HUES48 (cell line): ENCODE measurements around the gene GSTM5.
"Not testable (repeated sequence)": the region's sequence is repeated elsewhere in the genome, so short reads cannot be mapped to it uniquely, and the experiment has no call there.

Source experiments
- H3K27ac ChIP-seq: one replicate; pipeline ENCODE4 v1.7.0; 2013; ENCODE audit warnings: low read depth, low read length, inconsistent platforms
- H3K27me3 ChIP-seq: 2 replicates; pipeline ENCODE4 v1.6.1; 2013; ENCODE audit warnings: mild to moderate bottlenecking, low read length; ENCODE audit not compliant: control insufficient read depth, insufficient read depth
- H3K36me3 ChIP-seq: 2 replicates; pipeline ENCODE4 v1.6.1; 2013; ENCODE audit warnings: low read length; ENCODE audit not compliant: control insufficient read depth, insufficient read depth
- H3K4me1 ChIP-seq: 2 replicates; pipeline ENCODE4 v1.6.1; 2013; ENCODE audit warnings: mild to moderate bottlenecking, low read length; ENCODE audit not compliant: control insufficient read depth, insufficient read depth
- H3K4me3 ChIP-seq: 2 replicates; pipeline ENCODE4 v1.5.1; 2013; ENCODE audit warnings: mild to moderate bottlenecking, low read depth, low read length
- H3K9ac ChIP-seq: 2 replicates; pipeline ENCODE4 v1.6.1; 2013; ENCODE audit warnings: mild to moderate bottlenecking, low read depth, low read length, moderate library complexity
- H3K9me3 ChIP-seq: 2 replicates; pipeline ENCODE4 v1.6.1; 2013; ENCODE audit warnings: low read length; ENCODE audit not compliant: control insufficient read depth, insufficient read depth

The GSTM5 gene

GRCh38 chr1:109678637-109679036, 33.4 kb upstream of the GSTM5 start:
- not testable (repeated sequence) for H3K4me3 ChIP-seq, H3K36me3 ChIP-seq, H3K27me3 ChIP-seq, H3K9ac ChIP-seq, H3K4me1 ChIP-seq, H3K27ac ChIP-seq, H3K9me3 ChIP-seq

GRCh38 chr1:109684777-109685176, 27.3 kb upstream of the GSTM5 start:
- H3K9ac ChIP-seq, H3K9me3 ChIP-seq, H3K36me3 ChIP-seq, H3K27me3 ChIP-seq, H3K4me3 ChIP-seq, H3K4me1 ChIP-seq, H3K27ac ChIP-seq: not testable (repeated sequence)

- H3K4me1 ChIP-seq, H3K9me3 ChIP-seq, H3K27ac ChIP-seq, H3K27me3 ChIP-seq, H3K4me3 ChIP-seq, H3K36me3 ChIP-seq, H3K9ac ChIP-seq: not testable (repeated sequence)
Measured at GRCh38 chr1:109685399-109685798, 26.7 kb upstream of the GSTM5 start.

- not testable (repeated sequence) for H3K4me1 ChIP-seq, H3K36me3 ChIP-seq, H3K27ac ChIP-seq, H3K4me3 ChIP-seq, H3K27me3 ChIP-seq, H3K9me3 ChIP-seq, H3K9ac ChIP-seq
Measured at GRCh38 chr1:109685890-109686289, 26.2 kb upstream of the GSTM5 start.

GRCh38 chr1:109687109-109687508, 24.9 kb upstream of the GSTM5 start:
- H3K36me3 ChIP-seq = not testable (repeated sequence)

GRCh38 chr1:109687641-109688499, 24.2 kb upstream of the GSTM5 start, which contains the start of gene GSTM1:
Gene GSTM1, plus strand, starts transcription at chr1:109687817. Its CDS starts 57 bp downstream, at chr1:109687874.
- H3K27ac ChIP-seq = no peak within 1 kb of the TSS
- peak within 1 kb of the TSS; percentile 44; the same call in 1 of the 2 replicates for H3K9ac ChIP-seq
- no peaks in the 10 kb centered on the region for H3K9me3 ChIP-seq
- no peaks in the 10 kb centered on the region for H3K27me3 ChIP-seq
- no peaks in the 10 kb centered on the region for H3K4me1 ChIP-seq
- H3K4me3 ChIP-seq = peak within 1 kb of the TSS; percentile 58
- H3K36me3 ChIP-seq = no peaks in the 10 kb centered on the region

More at GRCh38 chr1:109687109-109687508, 24.9 kb upstream of the GSTM5 start:
- H3K9ac ChIP-seq, H3K9me3 ChIP-seq, H3K4me1 ChIP-seq, H3K27me3 ChIP-seq, H3K27ac ChIP-seq: not testable (repeated sequence)
- peak overlapping the region; percentile 58 for H3K4me3 ChIP-seq

GRCh38 chr1:109689844-109690405, 22.1 kb upstream of the GSTM5 start:
- no peaks in the 10 kb centered on the region for H3K27me3 ChIP-seq
- H3K9me3 ChIP-seq = no peaks in the 10 kb centered on the region
- no peak overlapping the region for H3K27ac ChIP-seq
- H3K4me1 ChIP-seq = no peaks in the 10 kb centered on the region
- no peaks in the 10 kb centered on the region for H3K36me3 ChIP-seq
- no peak overlapping the region for H3K9ac ChIP-seq
- H3K4me3 ChIP-seq = no peak overlapping the region

- H3K9me3 ChIP-seq = no peaks in the 10 kb centered on the region
- no peak overlapping the region for H3K27ac ChIP-seq
- H3K36me3 ChIP-seq = no peaks in the 10 kb centered on the region
- H3K4me1 ChIP-seq = no peaks in the 10 kb centered on the region
- no peak overlapping the region for H3K9ac ChIP-seq
- H3K27me3 ChIP-seq = no peaks in the 10 kb centered on the region
- H3K4me3 ChIP-seq = no peak overlapping the region
Measured at GRCh38 chr1:109691759-109692158, 20.3 kb upstream of the GSTM5 start.

- not testable (repeated sequence) for H3K9ac ChIP-seq, H3K4me1 ChIP-seq, H3K36me3 ChIP-seq, H3K9me3 ChIP-seq, H3K27me3 ChIP-seq, H3K4me3 ChIP-seq, H3K27ac ChIP-seq
Measured at GRCh38 chr1:109694400-109694799, 17.7 kb upstream of the GSTM5 start.

- H3K4me1 ChIP-seq, H3K27ac ChIP-seq, H3K4me3 ChIP-seq, H3K27me3 ChIP-seq, H3K9ac ChIP-seq, H3K36me3 ChIP-seq, H3K9me3 ChIP-seq: not testable (repeated sequence)
Measured at GRCh38 chr1:109695138-109695537, 16.9 kb upstream of the GSTM5 start.

GRCh38 chr1:109697066-109697465, 15.0 kb upstream of the GSTM5 start:
- Histone ChIP-seq H3K27me3 (no peaks in the 10 kb centered on the region), H3K27ac (no peak overlapping the region)

More at GRCh38 chr1:109697066-109697465, 15.0 kb upstream of the GSTM5 start:
- H3K9ac ChIP-seq = no peak overlapping the region
- H3K4me3 ChIP-seq = no peak overlapping the region
- no peaks in the 10 kb centered on the region for H3K4me1 ChIP-seq
- H3K9me3 ChIP-seq = no peaks in the 10 kb centered on the region
- no peaks in the 10 kb centered on the region for H3K36me3 ChIP-seq
